ENCODE measurements around the gene PHETA1. TPM values are rescaled to one million over a fixed set of nuclear protein-coding genes. Genes with fewer than 3 reads are reported as not detected.

PHETA1 gene, protein sequence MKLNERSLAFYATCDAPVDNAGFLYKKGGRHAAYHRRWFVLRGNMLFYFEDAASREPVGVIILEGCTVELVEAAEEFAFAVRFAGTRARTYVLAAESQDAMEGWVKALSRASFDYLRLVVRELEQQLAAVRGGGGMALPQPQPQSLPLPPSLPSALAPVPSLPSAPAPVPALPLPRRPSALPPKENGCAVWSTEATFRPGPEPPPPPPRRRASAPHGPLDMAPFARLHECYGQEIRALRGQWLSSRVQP
- 1 to 10 TPM; 3.4 to 4.3 TPM for total RNA-seq

GRCh38 chr12:111368788-111369495 lies at the start of gene PHETA1:
Gene PHETA1 (minus strand): TSS chr12:111369095. CDS start chr12:111363427, 5,668 bp downstream.

DNA sequence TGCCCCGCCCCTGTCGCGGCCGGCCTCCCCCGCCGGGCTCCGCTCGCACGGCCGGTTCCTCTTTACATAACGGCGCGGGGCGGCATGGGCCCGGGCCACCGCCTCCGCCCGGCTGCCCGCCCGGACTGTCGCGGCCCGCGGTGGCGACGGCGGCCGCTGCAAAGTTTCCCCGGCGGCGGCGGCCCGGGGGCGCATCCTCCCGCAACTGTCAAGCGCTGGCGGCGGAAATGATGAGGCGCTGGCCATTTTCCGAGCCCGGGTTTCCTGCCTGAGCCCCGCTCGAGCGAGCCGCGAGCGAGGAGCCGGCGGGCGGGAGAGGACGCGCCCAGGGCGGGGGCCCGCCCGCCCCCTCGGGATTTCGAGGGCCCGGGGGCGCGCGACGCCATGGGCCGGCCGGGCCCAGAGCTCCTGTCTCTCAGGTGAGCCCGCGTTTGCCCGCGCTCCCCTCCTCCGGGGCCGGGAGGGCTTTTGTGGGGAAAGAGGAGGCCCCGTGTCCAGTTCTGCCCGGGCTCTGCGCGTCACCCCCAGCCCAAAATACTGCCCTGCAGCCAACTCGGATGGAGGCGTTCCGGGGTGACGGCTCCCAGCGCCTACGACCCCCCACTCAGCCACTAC lies 37.1 kb upstream of the PHETA1 start, which contains the start of gene SH2B3:
TSS of gene SH2B3 (plus strand) at position 65 of the 615 bp plus-strand sequence. CDS start 12,223 bp downstream, outside the sequence.

Small RNA genes within 50 kb of the gene (small RNA-seq; reads per million reads assigned to genes)
- gene RNA5SP373, result 0 reads per million in 2 donors

Other genes starting within 250 kb of the PHETA1 start
- gene SH2B3, start 36.8 kb upstream of the PHETA1 start, total RNA-seq, result 10 to 100 TPM; 18.6 to 36.6 TPM
- gene ATXN2, start 230.2 kb upstream of the PHETA1 start, total RNA-seq, result 10 to 100 TPM; 25.1 to 25.3 TPM